HG02852 (cell line): ENCODE results near the gene CTNND2.

Source experiments
- ATAC-seq: cut with Tn5 transposase; IDR thresholded peaks from one replicate; pipeline ENCODE4 v1.9.1; 2021; ENCODE audit warnings: mild to moderate bottlenecking, moderate library complexity; ENCODE audit not compliant: unreplicated experiment

The CTNND2 gene

DNA sequence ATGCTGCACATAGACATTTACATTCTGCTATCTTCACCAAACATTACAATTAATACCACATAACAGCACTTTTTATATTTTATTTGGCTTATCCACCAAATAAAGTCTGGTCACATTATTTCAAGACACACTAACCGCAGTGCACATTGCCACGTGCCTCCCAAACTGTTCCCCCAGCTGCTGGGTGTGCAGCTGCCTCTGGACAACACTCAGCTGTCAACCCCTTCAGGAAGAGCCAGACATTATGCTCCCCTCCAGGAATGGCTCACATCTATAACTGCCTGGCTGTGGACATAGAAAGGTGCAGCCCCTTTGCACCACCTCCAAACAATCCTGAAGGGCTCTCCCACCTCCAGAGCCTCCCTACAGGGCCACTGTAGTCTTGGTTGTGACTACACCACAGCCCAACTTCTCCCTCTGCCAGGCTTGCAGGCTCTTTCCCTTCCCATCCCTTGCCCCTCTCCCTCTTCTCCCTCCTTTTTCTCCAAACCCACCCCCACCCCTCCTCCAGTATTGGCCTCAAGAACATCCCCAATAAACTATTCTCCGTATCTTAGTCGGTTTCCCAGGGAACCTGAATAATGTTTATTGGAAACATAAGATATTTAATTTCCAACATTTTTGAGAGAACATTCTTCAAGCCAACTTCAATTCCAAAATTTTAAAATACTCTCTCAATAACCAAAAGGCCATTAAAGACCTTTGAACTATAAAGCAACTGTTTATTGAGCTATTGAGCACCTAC, 372.3 kb downstream of the CTNND2 start:
- no peak for ATAC-seq

DNA sequence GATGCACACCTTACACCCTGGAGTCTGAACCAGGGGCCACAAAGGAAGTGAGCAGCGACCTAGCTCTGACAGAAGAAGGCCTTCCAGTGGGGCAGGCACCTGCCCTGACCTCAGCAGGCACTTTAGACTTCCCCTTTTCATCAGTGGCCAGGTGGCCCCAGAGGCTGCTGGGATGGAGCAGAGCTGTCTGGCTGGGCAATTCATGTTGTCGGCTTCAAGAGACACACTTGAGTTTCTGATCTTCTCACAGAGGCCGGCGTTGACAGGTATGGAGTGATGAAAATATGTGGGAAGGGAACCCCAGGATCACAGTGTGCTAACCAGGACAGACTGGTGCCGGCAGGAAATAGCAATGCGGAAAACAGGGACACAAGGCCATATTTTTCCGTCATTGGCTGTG, 375.5 kb downstream of the CTNND2 start:
- ATAC-seq = no peak

DNA sequence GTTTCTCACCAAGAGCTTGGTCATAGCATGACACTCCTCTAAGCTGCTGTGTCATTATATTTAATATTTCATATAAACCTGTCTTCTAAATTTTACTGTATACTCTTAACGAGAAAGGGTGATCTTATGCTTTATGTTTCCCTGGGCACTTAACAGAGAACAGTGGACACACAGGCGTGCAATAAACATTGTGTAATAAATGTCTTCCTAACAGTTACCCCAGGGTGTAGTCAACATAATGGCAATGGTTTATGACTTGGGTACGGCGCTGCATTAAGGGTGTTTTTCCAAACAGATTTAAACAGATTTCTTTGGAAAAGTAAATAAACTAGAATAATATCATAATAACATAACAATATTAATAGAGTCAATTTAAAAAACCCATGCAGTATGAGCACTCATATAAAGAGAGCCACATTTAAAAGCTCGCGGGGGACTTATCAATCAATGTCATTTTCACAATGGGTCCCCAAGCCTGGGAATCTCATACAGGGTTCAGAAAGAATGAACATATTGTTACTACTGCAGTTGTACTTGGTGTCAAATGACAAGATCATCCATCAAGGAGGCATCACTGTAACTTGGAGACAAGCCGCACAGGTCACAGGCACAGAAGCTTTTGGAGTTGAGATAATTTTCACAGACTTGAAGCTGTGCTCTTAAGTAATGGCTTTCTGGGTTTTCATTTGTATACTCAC, 376.4 kb downstream of the CTNND2 start:
- no peak for ATAC-seq

DNA sequence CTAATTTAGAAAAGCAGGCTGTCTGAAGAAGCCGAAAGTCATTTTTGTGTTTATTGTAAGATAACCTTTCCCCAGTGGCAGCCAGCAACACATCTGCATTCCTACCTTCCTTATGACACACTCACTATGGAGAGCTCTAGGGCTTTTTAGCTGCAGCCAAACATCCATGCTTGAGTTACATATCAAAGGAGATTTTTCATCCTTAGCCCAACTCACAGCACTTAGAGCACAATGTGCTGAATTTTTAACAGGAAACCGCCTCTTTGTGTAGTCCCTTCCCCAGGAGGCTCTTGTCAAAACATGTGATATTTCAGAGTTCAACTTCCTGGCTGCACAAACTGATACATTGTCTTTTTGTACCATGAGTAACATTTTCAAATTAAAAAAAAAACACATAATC, 379.2 kb downstream of the CTNND2 start:
- ATAC-seq = no peak

DNA sequence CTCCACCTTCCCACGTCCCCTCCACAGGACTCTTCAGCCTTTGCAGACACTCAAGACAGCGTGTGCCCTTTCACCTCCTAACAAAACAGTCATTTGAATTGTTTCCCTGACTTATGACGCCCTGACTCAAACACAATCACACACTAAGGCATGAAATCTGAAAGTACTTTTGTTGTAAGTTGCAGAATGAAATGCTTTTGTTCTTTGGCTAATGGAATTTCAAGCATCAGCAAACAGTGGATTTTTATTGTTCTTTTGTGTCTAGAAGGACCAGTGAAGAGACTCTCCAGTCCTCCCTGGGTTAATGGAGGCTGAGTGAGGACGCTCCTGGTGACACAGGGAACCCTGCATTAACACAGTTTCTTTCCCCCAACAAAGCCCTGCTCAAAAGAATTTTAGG, 380.1 kb downstream of the CTNND2 start:
- ATAC-seq = no peak

DNA sequence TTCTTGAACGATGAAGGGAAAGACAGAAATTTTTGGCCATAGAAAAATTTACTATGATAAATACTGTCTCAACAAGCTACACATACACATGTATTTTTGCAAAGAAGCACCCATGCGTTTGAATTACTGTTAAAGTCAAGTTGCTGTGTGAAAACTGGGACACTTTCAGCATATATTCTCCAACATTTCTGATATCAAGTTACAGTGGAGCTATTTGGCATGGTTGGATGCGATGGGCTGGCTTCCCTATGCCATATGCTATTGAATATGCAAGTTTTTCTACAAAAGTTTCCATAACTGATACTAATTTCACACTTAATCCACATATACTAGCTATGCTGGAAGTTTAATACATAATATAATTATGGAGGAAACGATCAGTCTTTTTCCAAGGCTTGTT, 381.4 kb downstream of the CTNND2 start:
- no peak for ATAC-seq

DNA sequence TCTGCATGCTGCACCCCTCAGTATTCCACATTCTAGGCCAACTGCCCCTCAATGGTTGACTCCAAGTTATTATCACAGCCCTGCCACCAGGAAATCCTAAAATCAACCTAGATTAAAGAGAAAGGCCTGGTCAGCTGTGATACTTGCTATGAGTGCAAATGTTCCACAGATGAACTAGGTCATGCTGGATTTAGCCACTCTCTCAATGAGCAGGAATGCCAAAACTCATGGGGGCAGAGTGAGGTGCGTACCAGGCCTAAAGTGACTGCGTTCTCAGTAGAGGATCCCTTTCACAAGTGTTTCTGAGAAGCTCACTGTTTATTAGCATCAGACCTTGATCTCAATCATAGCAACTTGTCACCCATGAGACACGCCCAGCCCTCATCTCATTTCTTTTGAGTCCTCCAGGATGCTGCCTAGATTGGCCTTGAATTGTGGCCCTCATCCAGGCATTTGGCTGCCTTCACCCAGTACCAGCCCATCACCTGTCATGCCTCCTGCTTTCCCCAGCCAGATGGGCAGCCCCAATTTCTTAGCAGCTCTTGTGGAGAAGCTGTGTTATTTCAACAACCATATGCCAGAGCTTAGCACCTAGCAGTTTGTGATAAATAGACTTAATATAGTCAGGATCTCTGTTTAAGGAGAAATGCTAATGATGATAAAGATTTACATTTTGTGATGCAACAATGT, 383.9 kb downstream of the CTNND2 start:
- no peak for ATAC-seq

DNA sequence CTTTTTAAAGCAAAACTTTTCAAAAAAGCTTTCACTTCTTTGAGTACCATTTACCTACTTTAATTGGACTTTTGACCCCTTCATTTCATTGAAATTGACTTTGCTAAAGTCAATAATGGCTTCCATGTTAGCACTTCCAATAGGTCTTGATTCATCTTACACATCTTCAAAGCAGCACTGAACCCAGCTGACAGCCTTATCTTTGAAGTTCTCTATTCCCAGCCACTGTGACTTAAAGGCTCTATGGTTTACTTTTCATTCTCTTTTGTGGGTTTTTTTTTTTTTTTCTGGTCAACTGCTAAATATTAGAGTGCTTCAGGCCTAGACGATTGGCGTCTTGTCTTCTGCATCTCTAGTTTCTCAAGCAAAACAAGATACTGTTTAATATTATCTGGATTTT, 385.0 kb downstream of the CTNND2 start:
- ATAC-seq = no peak

DNA sequence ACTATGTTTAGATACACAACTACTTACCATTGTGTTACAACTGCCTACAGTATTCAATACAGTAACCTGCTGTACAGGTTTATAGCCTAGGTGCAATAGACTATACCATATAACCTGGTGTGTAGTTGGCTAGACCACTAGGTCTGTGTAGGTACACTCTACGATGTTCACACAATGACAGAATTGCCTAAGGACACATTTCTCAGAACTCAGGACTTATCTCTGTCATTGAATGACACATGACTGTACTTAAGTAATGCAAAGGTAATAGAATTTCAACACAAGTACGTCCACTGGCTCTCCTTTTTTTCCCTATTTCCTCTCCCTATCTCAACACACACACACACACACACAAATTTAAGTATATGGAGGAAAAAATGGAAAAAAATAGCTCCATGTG, 385.6 kb downstream of the CTNND2 start:
- ATAC-seq = no peak

DNA sequence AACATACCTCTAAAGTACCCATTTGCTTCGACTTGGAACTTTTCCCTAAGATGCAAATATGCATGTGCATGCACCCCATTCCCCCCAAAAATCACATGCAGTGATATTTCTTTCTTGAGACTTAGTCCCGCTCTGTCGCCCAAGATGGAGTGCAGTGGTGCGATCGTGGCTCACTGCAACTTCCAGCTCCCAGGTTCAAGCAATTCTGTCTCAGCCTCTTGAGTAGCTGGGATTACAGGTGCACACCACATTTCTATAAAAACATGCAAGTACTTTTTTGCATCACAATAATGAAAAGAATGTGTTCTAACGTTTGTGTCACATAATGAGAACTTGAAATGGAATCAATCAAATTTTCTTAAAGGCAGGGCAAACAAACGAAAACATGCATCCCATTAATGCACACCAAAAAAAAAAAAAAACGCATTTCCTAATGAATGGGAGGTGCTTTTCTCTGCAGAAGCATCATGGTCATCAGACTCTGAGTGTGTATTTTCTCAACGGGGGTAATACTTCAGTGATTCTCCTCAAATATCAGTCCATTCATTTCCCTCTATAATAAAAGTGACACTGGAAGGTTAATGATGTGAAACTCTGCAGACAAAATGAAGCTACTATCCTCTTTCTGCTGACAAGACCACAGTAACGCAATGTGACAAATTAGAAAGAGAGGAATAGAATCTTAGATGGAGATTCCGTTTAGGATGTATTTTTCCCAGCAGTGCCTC, 389.4 kb downstream of the CTNND2 start:
- no peak for ATAC-seq

DNA sequence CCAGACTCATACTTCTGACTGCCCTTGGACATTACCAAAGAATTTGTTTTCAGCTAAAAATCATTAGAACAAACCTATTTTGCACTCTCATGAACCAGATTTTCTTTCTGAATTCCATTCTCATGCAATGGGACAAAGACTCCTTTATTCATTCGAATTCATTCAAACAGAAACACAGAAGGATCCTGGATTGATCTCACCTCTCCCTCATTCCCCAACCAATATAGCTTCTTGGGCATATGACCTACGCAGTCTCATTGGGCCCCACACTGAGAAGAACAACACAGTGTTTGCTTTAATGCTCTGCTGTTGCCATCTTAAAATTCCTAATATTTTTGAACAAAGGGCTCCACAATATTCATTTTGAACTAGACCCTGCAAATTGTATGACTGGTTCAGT, 392.4 kb downstream of the CTNND2 start:
- no peak for ATAC-seq

DNA sequence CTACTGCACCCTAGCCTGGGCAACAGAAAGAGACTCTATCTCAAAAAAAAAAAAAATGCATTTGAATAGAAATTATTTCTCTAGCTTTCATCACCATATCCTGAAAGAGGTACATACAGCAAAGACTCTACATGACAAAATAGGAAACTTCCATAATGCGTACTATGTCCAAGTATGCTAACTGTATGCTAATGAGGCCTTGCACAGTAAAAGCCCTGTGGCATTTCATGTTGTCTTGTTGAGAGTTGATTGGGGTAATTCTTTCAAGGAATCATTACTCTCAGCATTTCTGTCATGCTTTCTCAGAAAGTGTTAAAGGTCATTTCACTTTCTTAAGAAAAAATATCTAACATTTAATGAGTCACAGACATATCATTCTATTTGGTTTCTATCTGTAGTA, 393.4 kb downstream of the CTNND2 start:
- ATAC-seq = no peak

DNA sequence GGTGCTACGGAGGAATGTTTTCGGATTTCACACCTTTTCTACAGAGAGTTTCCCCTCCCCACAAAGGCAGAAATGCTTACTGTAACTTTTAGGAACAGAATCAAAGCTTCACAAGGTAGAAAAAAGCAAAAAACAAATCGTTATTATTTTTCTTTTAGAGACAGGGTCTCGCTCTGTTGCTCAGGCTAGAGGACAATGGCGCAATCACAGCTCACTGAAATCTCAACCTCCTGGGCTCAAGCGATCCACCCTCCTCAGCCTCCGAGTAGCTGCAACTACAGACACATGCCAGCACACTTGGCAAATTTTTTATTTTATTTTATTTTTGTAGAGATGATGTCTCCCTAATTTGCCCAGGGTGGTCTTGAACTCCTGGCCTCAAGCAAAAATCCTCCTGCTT, 394.5 kb downstream of the CTNND2 start:
- no peak for ATAC-seq

DNA sequence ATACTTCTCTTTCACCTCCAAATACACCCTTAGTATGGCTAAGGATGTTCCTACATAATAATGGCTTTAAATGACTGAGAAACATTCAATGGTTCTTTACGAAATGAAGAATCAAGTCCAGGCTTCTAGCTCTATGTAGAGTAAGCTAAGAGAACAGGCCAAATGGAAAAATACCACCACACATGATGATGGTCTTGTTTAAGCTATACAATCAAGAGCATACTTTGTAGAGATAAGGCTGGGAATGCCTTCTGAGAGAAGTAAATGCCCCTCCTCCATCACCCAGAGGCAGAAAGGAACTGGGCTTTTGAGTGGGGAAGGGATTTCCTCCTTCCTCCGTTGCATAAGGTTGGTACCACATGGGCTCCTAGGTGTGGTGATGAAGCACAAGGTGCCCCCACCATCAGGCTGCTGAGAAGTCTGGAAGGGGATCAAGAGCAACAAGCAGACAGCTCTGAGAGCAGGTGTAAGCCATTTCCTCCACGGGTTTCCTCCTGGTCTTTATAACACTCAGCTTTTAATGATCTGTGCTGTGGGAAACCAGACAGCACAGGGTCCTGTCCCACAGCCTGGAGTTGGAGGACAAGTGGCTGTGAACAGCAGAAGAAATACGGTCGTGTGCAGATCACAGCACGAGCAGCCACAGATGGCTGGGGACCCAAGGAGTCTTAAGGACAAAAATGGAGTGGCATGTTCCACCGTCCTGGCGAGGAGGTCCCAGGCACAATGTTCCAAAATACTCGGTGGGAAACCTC, 396.9 kb downstream of the CTNND2 start:
- ATAC-seq = no peak

DNA sequence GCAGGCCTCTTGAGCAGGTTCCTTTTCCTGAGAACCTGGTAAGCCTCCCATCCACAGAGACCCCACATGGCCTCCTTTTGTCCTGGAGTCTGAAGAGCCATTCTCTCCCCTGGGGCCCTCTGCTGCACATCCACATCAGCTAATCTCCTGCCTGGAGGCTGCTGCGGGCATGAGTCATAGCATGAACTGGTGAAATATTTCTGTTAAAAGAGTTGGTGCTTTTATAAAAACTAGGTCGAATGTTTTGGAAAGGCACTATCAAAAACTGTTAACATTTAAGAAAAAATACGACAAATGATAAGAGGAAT, 399.4 kb downstream of the CTNND2 start:
- no peak for ATAC-seq

DNA sequence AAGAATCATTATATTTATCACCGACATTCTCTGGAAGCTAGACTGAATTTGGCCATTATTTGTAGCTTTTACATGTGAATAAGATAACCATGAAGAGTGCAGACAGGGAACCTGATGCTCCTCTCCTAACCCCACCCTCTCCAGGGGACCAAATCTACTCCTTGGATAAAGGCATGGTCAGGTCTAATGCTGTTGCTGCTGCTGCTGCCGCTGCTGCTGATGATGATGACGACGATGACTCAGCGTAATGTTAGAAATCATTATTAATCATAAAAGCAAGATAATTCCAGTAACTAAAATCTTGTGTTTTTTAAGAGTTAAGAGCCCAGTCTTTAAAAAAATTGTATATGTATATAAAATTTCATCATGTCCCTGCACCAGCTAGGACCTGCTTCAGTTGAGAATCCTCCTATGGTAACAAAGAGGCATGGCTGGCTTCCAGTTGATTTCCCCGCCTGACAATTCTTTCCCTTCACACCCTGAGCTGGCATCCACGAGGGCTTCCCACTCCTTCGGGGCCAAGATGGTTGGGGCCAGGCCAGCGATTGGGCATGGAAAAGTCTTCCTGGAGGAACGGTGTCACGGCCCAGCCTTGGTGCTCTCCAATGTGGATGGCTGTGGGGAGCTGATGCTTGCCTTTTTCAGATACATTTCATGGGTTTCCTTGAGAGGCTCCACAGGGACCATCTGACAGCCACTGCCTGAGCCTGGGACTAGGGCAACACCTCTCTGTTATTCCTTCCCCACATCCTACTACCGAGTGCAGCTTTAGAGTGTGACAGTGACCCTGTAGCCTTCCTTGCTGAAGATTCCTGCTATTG, 400.0 kb downstream of the CTNND2 start:
- ATAC-seq = no peak

DNA sequence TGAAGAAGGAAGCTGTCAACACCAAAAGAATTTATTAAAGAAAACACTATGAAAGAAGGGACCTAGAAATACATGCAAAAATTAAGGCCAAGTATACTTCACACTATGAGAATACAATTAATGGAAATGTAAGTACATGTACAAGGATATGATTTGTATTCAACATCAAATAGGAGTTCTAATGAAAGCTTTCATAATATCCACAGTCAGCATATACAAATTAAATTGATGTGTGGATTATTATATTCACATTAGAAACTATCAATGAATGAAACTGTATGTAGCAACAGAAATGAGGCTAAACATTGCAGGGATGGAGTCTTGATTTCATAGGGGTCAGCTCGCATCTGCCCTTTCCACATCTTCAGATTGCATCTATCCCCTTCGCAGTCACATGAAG, 401.5 kb downstream of the CTNND2 start:
- no peak for ATAC-seq

DNA sequence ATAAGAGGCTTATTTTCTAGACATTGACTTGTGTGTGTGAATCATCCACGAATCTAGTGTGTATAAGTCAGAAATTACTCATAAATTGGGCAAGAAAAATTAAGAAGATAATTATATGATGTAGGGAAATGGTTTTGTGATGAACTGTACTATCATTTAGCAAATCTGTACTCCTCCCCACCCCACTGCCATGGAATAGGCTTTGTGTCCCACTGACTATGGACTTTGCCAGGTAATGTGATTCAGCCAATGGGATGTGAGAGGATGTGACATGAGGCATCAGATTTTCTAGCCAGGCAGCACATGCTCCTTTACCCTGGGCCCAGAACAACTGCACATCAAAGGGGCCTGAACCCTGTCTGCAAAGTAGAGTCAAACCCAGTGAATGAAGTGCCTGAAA, 406.6 kb downstream of the CTNND2 start:
- ATAC-seq = no peak

DNA sequence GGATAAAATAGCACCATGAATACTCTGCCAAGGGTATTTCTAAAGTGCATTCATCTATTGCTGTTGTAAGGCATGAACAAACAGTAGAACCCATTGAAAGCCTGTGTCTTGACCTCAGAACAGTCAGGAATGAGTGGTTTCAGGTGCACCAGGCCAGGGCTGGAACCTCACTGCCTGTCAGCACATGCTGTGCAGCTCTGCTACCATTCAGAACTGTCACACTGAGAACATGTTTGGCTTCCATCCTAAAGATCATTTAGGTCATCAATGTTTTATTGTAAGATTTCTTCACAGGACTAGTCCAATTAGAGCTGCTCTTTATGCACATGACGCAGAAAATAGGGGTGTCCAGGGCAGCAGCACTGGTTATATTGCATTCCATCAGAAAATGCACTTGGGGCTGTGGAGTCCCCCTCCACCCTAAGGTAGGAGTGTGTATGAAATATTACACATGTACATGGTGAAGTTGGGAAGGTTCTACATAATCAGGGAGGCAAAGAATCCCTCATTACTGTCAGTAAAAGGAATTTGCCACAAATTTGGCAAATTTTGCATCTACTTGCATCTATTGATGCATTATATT, 408.0 kb downstream of the CTNND2 start:
- ATAC-seq = no peak

DNA sequence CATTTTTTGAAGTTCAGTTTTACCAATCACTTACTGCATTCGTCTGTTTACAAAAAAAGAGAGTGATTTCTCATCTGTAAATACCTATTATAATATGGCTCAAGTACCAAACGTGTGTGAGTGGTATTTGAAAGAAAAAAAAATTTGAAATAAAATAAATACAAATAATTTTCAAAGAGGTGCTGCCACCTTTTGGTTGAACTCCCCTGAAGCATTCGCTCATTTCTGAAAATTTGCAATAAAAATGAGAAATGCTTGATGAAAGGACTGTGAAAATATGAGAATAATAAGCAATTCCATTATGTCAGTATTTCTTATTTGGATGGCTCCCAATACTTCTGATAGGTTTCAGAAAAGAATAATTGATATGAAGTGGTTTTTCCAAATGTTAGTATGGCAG, 409.9 kb downstream of the CTNND2 start:
- ATAC-seq = no peak
